ENCODE results near the gene SIK3. TPM values are rescaled to one million over a fixed set of nuclear protein-coding genes. Genes with fewer than 3 reads are reported as not detected.
"Not testable (repeated sequence)": the region's sequence is repeated elsewhere in the genome, so short reads cannot be mapped to it uniquely, and the experiment has no call there.

The SIK3 gene
- total RNA-seq, 1 donor from 2014 or later = 24.4 TPM

- Mint-ChIP-seq H3K4me1 (peaks cover 41% of the 10 kb centered on the region), H3K27me3 (ENCODE audit: insufficient read depth, low read depth) (peaks cover 2% of the 10 kb centered on the region), H3K4me3 (peak overlapping the region; percentile 35), H3K27ac (no peak overlapping the region), H3K36me3 (no peaks in the 10 kb centered on the region), H3K9me3 (peaks cover 5% of the 10 kb centered on the region)
- Histone ChIP-seq H3K9ac (no peak overlapping the region), H3K27ac (no peak overlapping the region), H2AFZ (replicated peaks) (peak overlapping the region; percentile 93), H3K79me2 (ENCODE audit: low read depth) (no peaks in the 10 kb centered on the region), H4K20me1 (ENCODE audit: low read depth) (no peaks in the 10 kb centered on the region), H3K4me3 (peak overlapping the region; percentile 46), H3K9me3 (ENCODE audit: low read depth) (no peaks in the 10 kb centered on the region), H3K4me2 (peak overlapping the region; percentile 79), H3K36me3 (no peaks in the 10 kb centered on the region), H3F3A (ENCODE audit: low read depth) (peaks cover 6% of the 10 kb centered on the region), H3K4me1 (peaks cover 14% of the 10 kb centered on the region), H3K27me3 (peaks cover 19% of the 10 kb centered on the region)
- TF ChIP-seq CTCF (IDR thresholded peaks at IDR 0.05) (peak; percentile 67), EZH2phosphoT487 (IDR thresholded peaks at IDR 0.05) (no peak), EZH2 (IDR thresholded peaks at IDR 0.05) (no peak)
- peak; percentile 96 for DNase-seq (ENCODE audit: low spot score)
These were observed 262.2 kb downstream of the SIK3 start for GRCh38 chr11:116835791-116836631.

- DNase-seq (ENCODE audit: low spot score) = no peak
- Mint-ChIP-seq H3K27ac (no peak overlapping the region), H3K4me3 (peak overlapping the region; percentile 58), H3K4me1 (peaks cover 36% of the 10 kb centered on the region), H3K9me3 (peaks cover 5% of the 10 kb centered on the region), H3K36me3 (no peaks in the 10 kb centered on the region), H3K27me3 (ENCODE audit: insufficient read depth, low read depth) (peaks cover 2% of the 10 kb centered on the region)
- H3K4me1 ChIP-seq = peaks cover 14% of the 10 kb centered on the region
- no peak overlapping the region for H3K27ac ChIP-seq
- no peak overlapping the region for H3K9ac ChIP-seq
- H3K79me2 ChIP-seq (ENCODE audit: low read depth) = no peaks in the 10 kb centered on the region
- peaks cover 19% of the 10 kb centered on the region for H3K27me3 ChIP-seq
- no peak for TF ChIP-seq EZH2phosphoT487 (IDR thresholded peaks at IDR 0.05)
- H3K4me2 ChIP-seq = peak overlapping the region; percentile 79
- H4K20me1 ChIP-seq (ENCODE audit: low read depth) = no peaks in the 10 kb centered on the region
- peak overlapping the region; percentile 46 for H3K4me3 ChIP-seq
- H3K36me3 ChIP-seq = no peaks in the 10 kb centered on the region
- no peaks in the 10 kb centered on the region for H3K9me3 ChIP-seq (ENCODE audit: low read depth)
- peaks cover 6% of the 10 kb centered on the region for H3F3A ChIP-seq (ENCODE audit: low read depth)
- peak overlapping the region; percentile 93 for H2AFZ ChIP-seq (replicated peaks)
These were observed 263.0 kb downstream of the SIK3 start for GRCh38 chr11:116835042-116835772.

GRCh38 chr11:116834535-116835041 lies 263.6 kb downstream of the SIK3 start:
- not testable (repeated sequence) for H4K20me1 ChIP-seq (ENCODE audit: low read depth); H3K27ac ChIP-seq; H3K27ac Mint-ChIP-seq; H3K4me3 ChIP-seq; H2AFZ ChIP-seq (replicated peaks); H3K9ac ChIP-seq; H3F3A ChIP-seq (ENCODE audit: low read depth); H3K36me3 Mint-ChIP-seq; H3K27me3 Mint-ChIP-seq (ENCODE audit: insufficient read depth, low read depth); H3K4me2 ChIP-seq; DNase-seq (ENCODE audit: low spot score); H3K79me2 ChIP-seq (ENCODE audit: low read depth); H3K36me3 ChIP-seq; H3K9me3 Mint-ChIP-seq; H3K9me3 ChIP-seq (ENCODE audit: low read depth)
- Mint-ChIP-seq H3K4me3 (peak overlapping the region; percentile 58), H3K4me1 (peaks cover 30% of the 10 kb centered on the region)
- Histone ChIP-seq H3K4me1 (peaks cover 16% of the 10 kb centered on the region), H3K27me3 (peaks cover 19% of the 10 kb centered on the region)

- Mint-ChIP-seq H3K4me3 (no peak overlapping the region), H3K36me3 (no peaks in the 10 kb centered on the region)
- H2AFZ ChIP-seq (replicated peaks) = no peak overlapping the region
These were observed 264.3 kb downstream of the SIK3 start for GRCh38 chr11:116833816-116834534.

More at GRCh38 chr11:116833816-116834534, 264.3 kb downstream of the SIK3 start:
- peaks cover 6% of the 10 kb centered on the region for H3F3A ChIP-seq (ENCODE audit: low read depth)
- peaks cover 2% of the 10 kb centered on the region for H3K27me3 Mint-ChIP-seq (ENCODE audit: insufficient read depth, low read depth)
- no peak for DNase-seq (ENCODE audit: low spot score)
- no peaks in the 10 kb centered on the region for H4K20me1 ChIP-seq (ENCODE audit: low read depth)
- TF ChIP-seq CTCF (IDR thresholded peaks at IDR 0.05) (no peak), EZH2phosphoT487 (IDR thresholded peaks at IDR 0.05) (no peak), EZH2 (IDR thresholded peaks at IDR 0.05) (no peak)
- no peak overlapping the region for H3K4me3 ChIP-seq
- H3K27me3 ChIP-seq = peaks cover 19% of the 10 kb centered on the region
- H3K79me2 ChIP-seq (ENCODE audit: low read depth) = no peaks in the 10 kb centered on the region
- H3K9me3 ChIP-seq (ENCODE audit: low read depth) = no peaks in the 10 kb centered on the region
- H3K4me1 ChIP-seq = peaks cover 20% of the 10 kb centered on the region
- H3K9ac ChIP-seq = no peak overlapping the region
- peaks cover 29% of the 10 kb centered on the region for H3K4me1 Mint-ChIP-seq
- H3K27ac Mint-ChIP-seq = no peak overlapping the region
- no peak overlapping the region for H3K4me2 ChIP-seq
- no peak overlapping the region for H3K27ac ChIP-seq
- peaks cover 5% of the 10 kb centered on the region for H3K9me3 Mint-ChIP-seq
- H3K36me3 ChIP-seq = no peaks in the 10 kb centered on the region

Measured in neural progenitor cell (in vitro differentiated cells).